T-cell (primary cell): ENCODE measurements around the gene KCNK5. TPM values are rescaled to one million over a fixed set of nuclear protein-coding genes. Genes with fewer than 3 reads are reported as not detected.

ENCODE experiments used
- ATAC-seq, 4 experiments: fragments of 200-7000 bp in 3 of 4; fragments of 150-1000 bp in 1 of 4; cut with Tn5 transposase; replicated peaks in 1 of 4; 1 replicate in 3 of 4; 2 replicates in 1 of 4; pipeline ENCODE4 v1.10.0; 2021; ENCODE audit warnings: moderate library complexity in 3 of 4, mild to moderate bottlenecking in 2 of 4, moderate number of reproducible peaks in 1 of 4
- CTCF ChIA-PET, 2 donors: fragments of 300-600 bp; sonication (Branson Sonifier 250); formaldehyde crosslinking; loops; one replicate each; lab custom pipeline; 2022; ENCODE audit warnings: antibody characterized with exemption in 2 of 2; lab: Charles Lee
- POLR2A ChIA-PET, 2 donors: fragments of 300-600 bp; sonication (Branson Sonifier 250); formaldehyde crosslinking; loops; one replicate each; lab custom pipeline; 2022; ENCODE audit warnings: antibody characterized with exemption in 2 of 2; lab: Charles Lee
- DNase-seq, 35 experiments: peaks; one replicate each; pipeline versions ENCODE4 v3.0.0 to v3.0.0-alpha.2; 2013 to 2023
- H3K27ac ChIP-seq: one replicate; pipeline ENCODE4 v1.5.1; 2013; ENCODE audit warnings: low read length
- H3K27me3 ChIP-seq, 2 experiments: replicated peaks in 1 of 2; 1 replicate in 1 of 2; 2 replicates in 1 of 2; pipeline versions ENCODE4 v1.6.1 to v1.7.0; 2013; ENCODE audit warnings: low read length in 1 of 2, mixed read lengths in 1 of 2; ENCODE audit not compliant: control insufficient read depth in 2 of 2, insufficient read depth in 2 of 2; ENCODE audit errors: extremely low read depth in 1 of 2
- H3K36me3 ChIP-seq, 2 donors: 1 replicate in 1 of 2; 2 replicates in 1 of 2; pipeline versions ENCODE4 v1.6.1 to v1.7.0; 2013; ENCODE audit warnings: low read length in 1 of 2; ENCODE audit not compliant: control insufficient read depth in 2 of 2, insufficient read depth in 1 of 2; ENCODE audit errors: extremely low read depth in 1 of 2
- H3K4me1 ChIP-seq, 2 experiments: 1 replicate in 1 of 2; 2 replicates in 1 of 2; pipeline versions ENCODE4 v1.6.1 to v1.7.0; 2013; ENCODE audit warnings: low read length in 2 of 2, mixed read lengths in 1 of 2; ENCODE audit not compliant: insufficient read depth in 2 of 2, control insufficient read depth in 1 of 2; ENCODE audit errors: extremely low read depth in 1 of 2
- H3K4me3 ChIP-seq, 2 donors: 1 replicate in 1 of 2; 2 replicates in 1 of 2; pipeline versions ENCODE4 v1.5.1 to v1.7.0; 2013; ENCODE audit warnings: mild to moderate bottlenecking in 2 of 2, low read length in 1 of 2, moderate library complexity in 1 of 2; ENCODE audit not compliant: control insufficient read depth in 1 of 2; ENCODE audit errors: extremely low read depth in 1 of 2
- H3K9me3 ChIP-seq: 2 replicates; pipeline ENCODE4 v1.7.0; 2013
- H3K27ac Mint-ChIP-seq, 2 donors: one replicate each; pipeline ENCODE4 v1.8.0; 2020 to 2021; ENCODE audit warnings: mild to moderate bottlenecking in 2 of 2, mixed read lengths in 2 of 2
- H3K27me3 Mint-ChIP-seq, 2 donors: one replicate each; pipeline ENCODE4 v1.8.0; 2021 to 2022; ENCODE audit warnings: mixed read lengths in 2 of 2
- H3K36me3 Mint-ChIP-seq: one replicate; pipeline ENCODE4 v1.8.0; 2021; ENCODE audit warnings: mixed read lengths
- H3K4me1 Mint-ChIP-seq, 3 donors: one replicate each; pipeline ENCODE4 v1.8.0; 2020 to 2022; ENCODE audit warnings: mixed read lengths in 3 of 3, mild to moderate bottlenecking in 1 of 3
- H3K4me3 Mint-ChIP-seq, 3 donors: one replicate each; pipeline ENCODE4 v1.8.0; 2020 to 2022; ENCODE audit warnings: mild to moderate bottlenecking in 3 of 3, mixed read lengths in 3 of 3, moderate library complexity in 3 of 3
- H3K9me3 Mint-ChIP-seq, 3 donors: one replicate each; pipeline ENCODE4 v1.8.0; 2020 to 2022; ENCODE audit warnings: mixed read lengths in 3 of 3
- WGBS: methylation state at CpG from one replicate; pipeline ENCODE4 v1.1.5; 2013; ENCODE audit warnings: missing lambda C conversion rate; ENCODE audit not compliant: insufficient coverage; 5-methylcytosine and 5-hydroxymethylcytosine counted together
- total RNA-seq, 35 experiments: library from RNA in 6 of 35; stranded (reverse) in 6 of 35; fragments of 120-200 nt in 1 of 35; gene quantifications; one replicate each; pipeline versions ENCODE4 v1.2.1 to v1.2.4 and lab custom pipeline; 2013 to 2026

KCNK5 gene
- total RNA-seq, 5 donors from 2014 or later (not counting 1 experiment from before 2014, with no cell fraction given) = 0.60 to 1.1 (median 0.93) TPM

GRCh38 chr6:39209360-39209811 is 19.9 kb downstream of the KCNK5 start:
- Mint-ChIP-seq H3K4me1 (peaks cover 0 to 2% (median 0%) of the 10 kb centered on the region in 3 donors), H3K36me3 (no peaks in the 10 kb centered on the region), H3K27ac (no peak overlapping the region), H3K4me3 (no peak overlapping the region), H3K9me3 (no peaks in the 10 kb centered on the region), H3K27me3 (no peaks in the 10 kb centered on the region)
- Histone ChIP-seq H3K4me3 (no peak overlapping the region), H3K27ac (no peak overlapping the region), H3K27me3 (peaks cover 0 to 5% of the 10 kb centered on the region in 2 experiments), H3K36me3 (no peaks in the 10 kb centered on the region), H3K9me3 (no peaks in the 10 kb centered on the region), H3K4me1 (peaks cover 0 to 3% of the 10 kb centered on the region in 2 experiments)
- DNase-seq (no peak), ATAC-seq (no peak)
- WGBS = 50% methylated on average over 2 of the region's 6 CpGs
- CTCF ChIA-PET = no interaction called here
- POLR2A ChIA-PET = no interaction called here

GRCh38 chr6:39208223-39208739 is 21.0 kb downstream of the KCNK5 start:
- peaks cover 0 to 2% (median 0%) of the 10 kb centered on the region in 3 donors for H3K4me1 Mint-ChIP-seq
- no peaks in the 10 kb centered on the region for H3K9me3 ChIP-seq
- H3K36me3 Mint-ChIP-seq = no peaks in the 10 kb centered on the region
- no peaks in the 10 kb centered on the region for H3K36me3 ChIP-seq
- no peaks in the 10 kb centered on the region for H3K27me3 Mint-ChIP-seq
- H3K27ac Mint-ChIP-seq = no peak overlapping the region
- no peaks in the 10 kb centered on the region for H3K9me3 Mint-ChIP-seq
- ATAC-seq (no peak), DNase-seq (no peak)
- POLR2A ChIA-PET = no interaction called here
- no peak overlapping the region for H3K4me3 Mint-ChIP-seq
- 86% methylated on average over 3 of the region's 6 CpGs for WGBS
- H3K4me3 ChIP-seq = no peak overlapping the region
- CTCF ChIA-PET = no interaction called here
- peaks cover 0 to 3% of the 10 kb centered on the region in 2 experiments for H3K4me1 ChIP-seq
- H3K27me3 ChIP-seq = peaks cover 0 to 5% of the 10 kb centered on the region in 2 experiments
- H3K27ac ChIP-seq = no peak overlapping the region

- H3K27ac Mint-ChIP-seq = no peak overlapping the region
- no peak overlapping the region for H3K4me3 Mint-ChIP-seq
- 90% methylated on average over 4 of the region's 8 CpGs for WGBS
- H3K36me3 ChIP-seq = no peaks in the 10 kb centered on the region
- H3K27ac ChIP-seq = no peak overlapping the region
- H3K9me3 Mint-ChIP-seq = no peaks in the 10 kb centered on the region
- peaks cover 0 to 2% (median 0%) of the 10 kb centered on the region in 3 donors for H3K4me1 Mint-ChIP-seq
- CTCF ChIA-PET = no interaction called here
- H3K36me3 Mint-ChIP-seq = no peaks in the 10 kb centered on the region
- ATAC-seq = no peak
- H3K9me3 ChIP-seq = no peaks in the 10 kb centered on the region
- no peak for DNase-seq
- H3K27me3 ChIP-seq = peaks cover 0 to 5% of the 10 kb centered on the region in 2 experiments
- no peaks in the 10 kb centered on the region for H3K27me3 Mint-ChIP-seq
- POLR2A ChIA-PET = no interaction called here
- no peak overlapping the region for H3K4me3 ChIP-seq
- H3K4me1 ChIP-seq = peaks cover 0 to 3% of the 10 kb centered on the region in 2 experiments
Measured at GRCh38 chr6:39207416-39208222, 21.7 kb downstream of the KCNK5 start.

GRCh38 chr6:39206250-39206721 is 23.0 kb downstream of the KCNK5 start:
- peaks cover 0 to 2% (median 0%) of the 10 kb centered on the region in 3 donors for H3K4me1 Mint-ChIP-seq
- H3K27ac Mint-ChIP-seq = no peak overlapping the region

GRCh38 chr6:39204646-39205244 is 24.5 kb downstream of the KCNK5 start:
- DNase-seq (no peak), ATAC-seq (no peak)
- Histone ChIP-seq H3K27ac (no peak overlapping the region), H3K27me3 (peaks cover 0 to 6% of the 10 kb centered on the region in 2 experiments), H3K4me3 (no peak overlapping the region), H3K36me3 (no peaks in the 10 kb centered on the region), H3K4me1 (no peaks in the 10 kb centered on the region), H3K9me3 (no peaks in the 10 kb centered on the region)
- ChIA-PET CTCF (no interaction called here), POLR2A (no interaction called here)
- Mint-ChIP-seq H3K36me3 (no peaks in the 10 kb centered on the region), H3K27me3 (no peaks in the 10 kb centered on the region), H3K27ac (no peak overlapping the region), H3K4me3 (no peak overlapping the region), H3K9me3 (no peaks in the 10 kb centered on the region), H3K4me1 (peaks cover 0 to under 1% (median 0%) of the 10 kb centered on the region in 3 donors)
- 93% methylated on average over 7 of the region's 8 CpGs for WGBS

More at GRCh38 chr6:39206250-39206721, 23.0 kb downstream of the KCNK5 start:
- no peaks in the 10 kb centered on the region for H3K9me3 ChIP-seq
- H3K4me3 ChIP-seq = no peak overlapping the region
- Mint-ChIP-seq H3K9me3 (no peaks in the 10 kb centered on the region), H3K4me3 (no peak overlapping the region), H3K27me3 (no peaks in the 10 kb centered on the region), H3K36me3 (no peaks in the 10 kb centered on the region)
- peaks cover 0 to 3% of the 10 kb centered on the region in 2 experiments for H3K4me1 ChIP-seq
- DNase-seq (no peak), ATAC-seq (no peak)
- peaks cover 0 to 5% of the 10 kb centered on the region in 2 experiments for H3K27me3 ChIP-seq
- H3K27ac ChIP-seq = no peak overlapping the region
- no peaks in the 10 kb centered on the region for H3K36me3 ChIP-seq
- CTCF ChIA-PET = no interaction called here
- 20% methylated on average over 1 of the region's 10 CpGs for WGBS
- POLR2A ChIA-PET = interaction anchor here in 1 of 2 donors (0.6 kb wide), 1 partner anchor 14 kb away, joined by 9 read pairs; no protein-coding TSS in a partner anchor

- ChIA-PET POLR2A (no interaction called here), CTCF (no interaction called here)
- 91% methylated on average over 3 of the region's 4 CpGs for WGBS
- Histone ChIP-seq H3K27me3 (peaks cover 0 to 6% of the 10 kb centered on the region in 2 experiments), H3K4me1 (no peaks in the 10 kb centered on the region), H3K4me3 (no peak overlapping the region), H3K27ac (no peak overlapping the region), H3K9me3 (no peaks in the 10 kb centered on the region), H3K36me3 (no peaks in the 10 kb centered on the region)
- Mint-ChIP-seq H3K27ac (no peak overlapping the region), H3K27me3 (no peaks in the 10 kb centered on the region), H3K4me1 (no peaks in the 10 kb centered on the region), H3K4me3 (no peak overlapping the region), H3K36me3 (no peaks in the 10 kb centered on the region), H3K9me3 (no peaks in the 10 kb centered on the region)
- ATAC-seq (no peak), DNase-seq (no peak)
Measured at GRCh38 chr6:39204160-39204495, 25.1 kb downstream of the KCNK5 start.
